Stimulated activated CD4-positive, alpha-beta T cell treated with anti-CD3 and anti-CD28 coated beads, TNF-alpha, amount 100 ng/mL, for 24 hours (primary cell): ENCODE data around the gene CHURC1.
A peak's percentile ranks its signal among the peaks of the same experiment; 100 is the strongest.

ENCODE experiments used
- DNase-seq, 3 experiments: peaks; one replicate each; pipeline ENCODE4 v3.0.0-alpha.2; 2020; ENCODE audit warnings: low read depth in 3 of 3

CHURC1 gene

GRCh38 chr14:64956697-64957406 is 42.6 kb downstream of the CHURC1 start:
- no peak for DNase-seq

GRCh38 chr14:64958201-64958600 is 43.9 kb downstream of the CHURC1 start:
- no peak for DNase-seq

GRCh38 chr14:64958743-64959142 is 44.5 kb downstream of the CHURC1 start:
- DNase-seq, result no peak

- DNase-seq, result no peak
These were observed 46.6 kb downstream of the CHURC1 start for GRCh38 chr14:64960762-64961276.

- no peak for DNase-seq
These were observed 49.4 kb downstream of the CHURC1 start for GRCh38 chr14:64963611-64964010.

GRCh38 chr14:64965356-64966000 is 51.2 kb downstream of the CHURC1 start:
- no peak for DNase-seq

GRCh38 chr14:64966976-64967375 is 52.7 kb downstream of the CHURC1 start:
- DNase-seq, result no peak

- no peak for DNase-seq
These were observed 53.9 kb downstream of the CHURC1 start for GRCh38 chr14:64968167-64968566.

GRCh38 chr14:64968651-64969050 is 54.4 kb downstream of the CHURC1 start:
- no peak for DNase-seq

- no peak for DNase-seq
These were observed 55.8 kb downstream of the CHURC1 start for GRCh38 chr14:64970041-64970440.

- DNase-seq, result no peak
These were observed 56.7 kb downstream of the CHURC1 start for GRCh38 chr14:64970776-64971477.

GRCh38 chr14:64971491-64971942 is 57.3 kb downstream of the CHURC1 start:
- DNase-seq, result no peak

- peak in 1 of 3 experiments; percentile 28 for DNase-seq
These were observed 57.9 kb downstream of the CHURC1 start, which contains the start of gene RAB15 for GRCh38 chr14:64971943-64972791. Gene RAB15, minus strand, starts transcription at chr14:64972336. Its CDS starts 260 bp downstream, at chr14:64972076.

- DNase-seq, result no peak
These were observed 58.8 kb downstream of the CHURC1 start for GRCh38 chr14:64973026-64973442.

- DNase-seq, result no peak
These were observed 59.6 kb downstream of the CHURC1 start for GRCh38 chr14:64973826-64974225.

GRCh38 chr14:64974563-64974962 is 60.3 kb downstream of the CHURC1 start:
- no peak for DNase-seq

- DNase-seq, result no peak
These were observed 65.2 kb downstream of the CHURC1 start for GRCh38 chr14:64979336-64980074.

GRCh38 chr14:64983439-64984310 is 69.4 kb downstream of the CHURC1 start:
- peak in 1 of 3 experiments; percentile 16 for DNase-seq
